ENCODE data around the gene LRRC8A.
"Not testable (repeated sequence)": the region's sequence is repeated elsewhere in the genome, so short reads cannot be mapped to it uniquely, and the experiment has no call there.

Gene LRRC8A

GRCh38 chr9:128929560-128929959 lies 47.6 kb downstream of the LRRC8A start:
- Histone ChIP-seq H3K9ac (ENCODE audit: low read length) (no peak overlapping the region), H3K9me3 (ENCODE audit: control insufficient read depth, low read length) (no peaks in the 10 kb centered on the region), H3K27me3 (replicated peaks; ENCODE audit: control insufficient read depth, insufficient read depth, low read length) (no peaks in the 10 kb centered on the region), H3K4me3 (ENCODE audit: low read length) (no peak overlapping the region), H3K36me3 (ENCODE audit: control insufficient read depth, insufficient read depth, low read length, severe bottlenecking) (no peaks in the 10 kb centered on the region), H3K4me1 (ENCODE audit: control insufficient read depth, insufficient read depth, low read length) (no peaks in the 10 kb centered on the region)
- no peak for DNase-seq (ENCODE audit: low read depth)

- H3K4me1 ChIP-seq (ENCODE audit: control insufficient read depth, insufficient read depth, low read length): no peaks in the 10 kb centered on the region
- no peak overlapping the region for H3K9ac ChIP-seq (ENCODE audit: low read length)
- no peak for DNase-seq (ENCODE audit: low read depth)
- H3K9me3 ChIP-seq (ENCODE audit: control insufficient read depth, low read length): no peaks in the 10 kb centered on the region
- H3K36me3 ChIP-seq (ENCODE audit: control insufficient read depth, insufficient read depth, low read length, severe bottlenecking): no peaks in the 10 kb centered on the region
- no peaks in the 10 kb centered on the region for H3K27me3 ChIP-seq (replicated peaks; ENCODE audit: control insufficient read depth, insufficient read depth, low read length)
- no peak overlapping the region for H3K4me3 ChIP-seq (ENCODE audit: low read length)
These were observed 51.8 kb downstream of the LRRC8A start for GRCh38 chr9:128933731-128934130.

- H3K4me1 ChIP-seq (ENCODE audit: control insufficient read depth, insufficient read depth, low read length): no peaks in the 10 kb centered on the region
- H3K9ac ChIP-seq (ENCODE audit: low read length): no peak overlapping the region
- DNase-seq (ENCODE audit: low read depth): no peak
- no peaks in the 10 kb centered on the region for H3K36me3 ChIP-seq (ENCODE audit: control insufficient read depth, insufficient read depth, low read length, severe bottlenecking)
- no peak overlapping the region for H3K4me3 ChIP-seq (ENCODE audit: low read length)
- H3K9me3 ChIP-seq (ENCODE audit: control insufficient read depth, low read length): no peaks in the 10 kb centered on the region
- H3K27me3 ChIP-seq (replicated peaks; ENCODE audit: control insufficient read depth, insufficient read depth, low read length): no peaks in the 10 kb centered on the region
These were observed 54.4 kb downstream of the LRRC8A start for GRCh38 chr9:128936171-128936865.

GRCh38 chr9:128937310-128938165 lies 55.6 kb downstream of the LRRC8A start:
- H3K36me3 ChIP-seq (ENCODE audit: control insufficient read depth, insufficient read depth, low read length, severe bottlenecking): no peaks in the 10 kb centered on the region
- H3K9me3 ChIP-seq (ENCODE audit: control insufficient read depth, low read length): no peaks in the 10 kb centered on the region
- H3K4me1 ChIP-seq (ENCODE audit: control insufficient read depth, insufficient read depth, low read length): peaks cover 2% of the 10 kb centered on the region
- H3K9ac ChIP-seq (ENCODE audit: low read length): no peak overlapping the region
- H3K27me3 ChIP-seq (replicated peaks; ENCODE audit: control insufficient read depth, insufficient read depth, low read length): no peaks in the 10 kb centered on the region
- H3K4me3 ChIP-seq (ENCODE audit: low read length): no peak overlapping the region
- DNase-seq (ENCODE audit: low read depth): no peak

GRCh38 chr9:128940271-128940921 lies 58.5 kb downstream of the LRRC8A start:
- DNase-seq (ENCODE audit: low read depth): no peak
- Histone ChIP-seq H3K4me3 (ENCODE audit: low read length) (no peak overlapping the region), H3K9me3 (ENCODE audit: control insufficient read depth, low read length) (no peaks in the 10 kb centered on the region), H3K9ac (ENCODE audit: low read length) (no peak overlapping the region), H3K36me3 (ENCODE audit: control insufficient read depth, insufficient read depth, low read length, severe bottlenecking) (no peaks in the 10 kb centered on the region), H3K4me1 (ENCODE audit: control insufficient read depth, insufficient read depth, low read length) (peaks cover 22% of the 10 kb centered on the region), H3K27me3 (replicated peaks; ENCODE audit: control insufficient read depth, insufficient read depth, low read length) (no peaks in the 10 kb centered on the region)

GRCh38 chr9:128940946-128941755 lies 59.2 kb downstream of the LRRC8A start:
- no peak overlapping the region for H3K9ac ChIP-seq (ENCODE audit: low read length)
- peaks cover 24% of the 10 kb centered on the region for H3K4me1 ChIP-seq (ENCODE audit: control insufficient read depth, insufficient read depth, low read length)
- DNase-seq (ENCODE audit: low read depth): no peak
- peaks cover 7% of the 10 kb centered on the region for H3K36me3 ChIP-seq (ENCODE audit: control insufficient read depth, insufficient read depth, low read length, severe bottlenecking)
- no peak overlapping the region for H3K4me3 ChIP-seq (ENCODE audit: low read length)
- H3K9me3 ChIP-seq (ENCODE audit: control insufficient read depth, low read length): no peaks in the 10 kb centered on the region
- H3K27me3 ChIP-seq (replicated peaks; ENCODE audit: control insufficient read depth, insufficient read depth, low read length): no peaks in the 10 kb centered on the region

GRCh38 chr9:128943832-128944620 lies 62.1 kb downstream of the LRRC8A start:
- Histone ChIP-seq H3K4me1 (ENCODE audit: control insufficient read depth, insufficient read depth, low read length) (peaks cover 37% of the 10 kb centered on the region), H3K9ac (ENCODE audit: low read length) (peak overlapping the region; percentile 7), H3K4me3 (ENCODE audit: low read length) (no peak overlapping the region), H3K27me3 (replicated peaks; ENCODE audit: control insufficient read depth, insufficient read depth, low read length) (no peaks in the 10 kb centered on the region), H3K36me3 (ENCODE audit: control insufficient read depth, insufficient read depth, low read length, severe bottlenecking) (peaks cover 8% of the 10 kb centered on the region), H3K9me3 (ENCODE audit: control insufficient read depth, low read length) (no peaks in the 10 kb centered on the region)
- DNase-seq (ENCODE audit: low read depth): no peak

- not testable (repeated sequence) for H3K4me3 ChIP-seq (ENCODE audit: low read length); H3K36me3 ChIP-seq (ENCODE audit: control insufficient read depth, insufficient read depth, low read length, severe bottlenecking); H3K9ac ChIP-seq (ENCODE audit: low read length); DNase-seq (ENCODE audit: low read depth); H3K27me3 ChIP-seq (replicated peaks; ENCODE audit: control insufficient read depth, insufficient read depth, low read length); H3K9me3 ChIP-seq (ENCODE audit: control insufficient read depth, low read length)
- peaks cover 37% of the 10 kb centered on the region for H3K4me1 ChIP-seq (ENCODE audit: control insufficient read depth, insufficient read depth, low read length)
These were observed 63.0 kb downstream of the LRRC8A start for GRCh38 chr9:128944966-128945365.

- peaks cover 37% of the 10 kb centered on the region for H3K4me1 ChIP-seq (ENCODE audit: control insufficient read depth, insufficient read depth, low read length)
- DNase-seq (ENCODE audit: low read depth): no peak
- H3K4me3 ChIP-seq (ENCODE audit: low read length): peak overlapping the region; percentile 90
- no peaks in the 10 kb centered on the region for H3K9me3 ChIP-seq (ENCODE audit: control insufficient read depth, low read length)
- H3K27me3 ChIP-seq (replicated peaks; ENCODE audit: control insufficient read depth, insufficient read depth, low read length): no peaks in the 10 kb centered on the region
- no peak overlapping the region for H3K9ac ChIP-seq (ENCODE audit: low read length)
- H3K36me3 ChIP-seq (ENCODE audit: control insufficient read depth, insufficient read depth, low read length, severe bottlenecking): peaks cover 12% of the 10 kb centered on the region
These were observed 64.0 kb downstream of the LRRC8A start for GRCh38 chr9:128945798-128946501.
